ENCODE measurements around the gene SEMA4G. TPM values are rescaled to one million over a fixed set of nuclear protein-coding genes. Genes with fewer than 3 reads are reported as not detected.

SEMA4G gene
- total and polyA plus RNA-seq, 2 of the 13 experiments (the other 11 are each of a cell fraction or from before 2014, with no cell fraction given), result 46.2 to 207 TPM

DNA sequence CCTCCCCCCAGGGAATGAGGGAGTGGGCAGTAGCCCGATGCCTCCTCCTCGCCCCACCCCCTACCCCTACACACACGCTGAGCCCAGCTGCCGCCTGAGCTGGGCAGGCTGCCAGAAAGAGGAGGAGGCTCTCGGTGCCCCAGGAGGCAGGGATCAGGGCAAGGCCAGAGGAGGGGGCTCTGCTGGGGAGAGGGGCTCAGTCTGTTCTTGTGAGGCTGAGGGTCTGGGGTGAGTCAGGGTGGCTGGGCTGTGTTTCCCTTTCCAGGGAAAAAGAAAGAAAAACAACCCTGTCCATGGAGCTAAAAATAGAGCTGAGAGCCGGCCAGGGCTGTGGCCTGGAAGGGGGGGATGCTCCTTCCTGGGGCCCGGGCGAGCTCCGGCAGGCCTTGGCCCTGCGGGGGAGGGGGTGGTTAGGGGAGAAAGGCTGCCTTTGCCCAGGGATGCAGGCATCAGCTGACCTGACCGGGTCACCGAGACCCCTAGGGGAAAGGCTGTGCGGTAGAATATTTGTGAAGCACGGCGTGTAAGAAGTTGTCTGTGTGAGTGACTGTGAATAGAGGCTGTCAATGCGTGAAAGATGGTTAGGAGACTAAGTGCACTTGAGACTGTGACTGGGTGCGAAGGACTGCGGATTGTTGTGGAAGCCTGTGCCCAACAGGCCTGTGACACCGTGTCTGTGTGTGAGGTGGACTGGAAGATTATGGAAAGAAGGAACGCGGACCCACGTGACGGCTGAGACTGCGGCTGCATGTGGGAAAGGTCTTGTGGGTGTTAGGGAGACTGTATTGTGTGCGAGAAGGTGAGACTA, 29.1 kb downstream of the SEMA4G start (continued):
- TF ChIP-seq, protein P1, sequence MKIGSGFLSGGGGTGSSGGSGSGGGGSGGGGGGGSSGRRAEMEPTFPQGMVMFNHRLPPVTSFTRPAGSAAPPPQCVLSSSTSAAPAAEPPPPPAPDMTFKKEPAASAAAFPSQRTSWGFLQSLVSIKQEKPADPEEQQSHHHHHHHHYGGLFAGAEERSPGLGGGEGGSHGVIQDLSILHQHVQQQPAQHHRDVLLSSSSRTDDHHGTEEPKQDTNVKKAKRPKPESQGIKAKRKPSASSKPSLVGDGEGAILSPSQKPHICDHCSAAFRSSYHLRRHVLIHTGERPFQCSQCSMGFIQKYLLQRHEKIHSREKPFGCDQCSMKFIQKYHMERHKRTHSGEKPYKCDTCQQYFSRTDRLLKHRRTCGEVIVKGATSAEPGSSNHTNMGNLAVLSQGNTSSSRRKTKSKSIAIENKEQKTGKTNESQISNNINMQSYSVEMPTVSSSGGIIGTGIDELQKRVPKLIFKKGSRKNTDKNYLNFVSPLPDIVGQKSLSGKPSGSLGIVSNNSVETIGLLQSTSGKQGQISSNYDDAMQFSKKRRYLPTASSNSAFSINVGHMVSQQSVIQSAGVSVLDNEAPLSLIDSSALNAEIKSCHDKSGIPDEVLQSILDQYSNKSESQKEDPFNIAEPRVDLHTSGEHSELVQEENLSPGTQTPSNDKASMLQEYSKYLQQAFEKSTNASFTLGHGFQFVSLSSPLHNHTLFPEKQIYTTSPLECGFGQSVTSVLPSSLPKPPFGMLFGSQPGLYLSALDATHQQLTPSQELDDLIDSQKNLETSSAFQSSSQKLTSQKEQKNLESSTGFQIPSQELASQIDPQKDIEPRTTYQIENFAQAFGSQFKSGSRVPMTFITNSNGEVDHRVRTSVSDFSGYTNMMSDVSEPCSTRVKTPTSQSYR (CRISPR knock-in tag; IDR thresholded peaks at IDR 0.05; ENCODE audit: borderline replicate concordance), result peak; percentile 94
- TF ChIP-seq, protein P2, sequence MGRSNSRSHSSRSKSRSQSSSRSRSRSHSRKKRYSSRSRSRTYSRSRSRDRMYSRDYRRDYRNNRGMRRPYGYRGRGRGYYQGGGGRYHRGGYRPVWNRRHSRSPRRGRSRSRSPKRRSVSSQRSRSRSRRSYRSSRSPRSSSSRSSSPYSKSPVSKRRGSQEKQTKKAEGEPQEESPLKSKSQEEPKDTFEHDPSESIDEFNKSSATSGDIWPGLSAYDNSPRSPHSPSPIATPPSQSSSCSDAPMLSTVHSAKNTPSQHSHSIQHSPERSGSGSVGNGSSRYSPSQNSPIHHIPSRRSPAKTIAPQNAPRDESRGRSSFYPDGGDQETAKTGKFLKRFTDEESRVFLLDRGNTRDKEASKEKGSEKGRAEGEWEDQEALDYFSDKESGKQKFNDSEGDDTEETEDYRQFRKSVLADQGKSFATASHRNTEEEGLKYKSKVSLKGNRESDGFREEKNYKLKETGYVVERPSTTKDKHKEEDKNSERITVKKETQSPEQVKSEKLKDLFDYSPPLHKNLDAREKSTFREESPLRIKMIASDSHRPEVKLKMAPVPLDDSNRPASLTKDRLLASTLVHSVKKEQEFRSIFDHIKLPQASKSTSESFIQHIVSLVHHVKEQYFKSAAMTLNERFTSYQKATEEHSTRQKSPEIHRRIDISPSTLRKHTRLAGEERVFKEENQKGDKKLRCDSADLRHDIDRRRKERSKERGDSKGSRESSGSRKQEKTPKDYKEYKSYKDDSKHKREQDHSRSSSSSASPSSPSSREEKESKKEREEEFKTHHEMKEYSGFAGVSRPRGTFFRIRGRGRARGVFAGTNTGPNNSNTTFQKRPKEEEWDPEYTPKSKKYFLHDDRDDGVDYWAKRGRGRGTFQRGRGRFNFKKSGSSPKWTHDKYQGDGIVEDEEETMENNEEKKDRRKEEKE (IDR thresholded peaks at IDR 0.05), result no peak
- TF ChIP-seq, protein P3, sequence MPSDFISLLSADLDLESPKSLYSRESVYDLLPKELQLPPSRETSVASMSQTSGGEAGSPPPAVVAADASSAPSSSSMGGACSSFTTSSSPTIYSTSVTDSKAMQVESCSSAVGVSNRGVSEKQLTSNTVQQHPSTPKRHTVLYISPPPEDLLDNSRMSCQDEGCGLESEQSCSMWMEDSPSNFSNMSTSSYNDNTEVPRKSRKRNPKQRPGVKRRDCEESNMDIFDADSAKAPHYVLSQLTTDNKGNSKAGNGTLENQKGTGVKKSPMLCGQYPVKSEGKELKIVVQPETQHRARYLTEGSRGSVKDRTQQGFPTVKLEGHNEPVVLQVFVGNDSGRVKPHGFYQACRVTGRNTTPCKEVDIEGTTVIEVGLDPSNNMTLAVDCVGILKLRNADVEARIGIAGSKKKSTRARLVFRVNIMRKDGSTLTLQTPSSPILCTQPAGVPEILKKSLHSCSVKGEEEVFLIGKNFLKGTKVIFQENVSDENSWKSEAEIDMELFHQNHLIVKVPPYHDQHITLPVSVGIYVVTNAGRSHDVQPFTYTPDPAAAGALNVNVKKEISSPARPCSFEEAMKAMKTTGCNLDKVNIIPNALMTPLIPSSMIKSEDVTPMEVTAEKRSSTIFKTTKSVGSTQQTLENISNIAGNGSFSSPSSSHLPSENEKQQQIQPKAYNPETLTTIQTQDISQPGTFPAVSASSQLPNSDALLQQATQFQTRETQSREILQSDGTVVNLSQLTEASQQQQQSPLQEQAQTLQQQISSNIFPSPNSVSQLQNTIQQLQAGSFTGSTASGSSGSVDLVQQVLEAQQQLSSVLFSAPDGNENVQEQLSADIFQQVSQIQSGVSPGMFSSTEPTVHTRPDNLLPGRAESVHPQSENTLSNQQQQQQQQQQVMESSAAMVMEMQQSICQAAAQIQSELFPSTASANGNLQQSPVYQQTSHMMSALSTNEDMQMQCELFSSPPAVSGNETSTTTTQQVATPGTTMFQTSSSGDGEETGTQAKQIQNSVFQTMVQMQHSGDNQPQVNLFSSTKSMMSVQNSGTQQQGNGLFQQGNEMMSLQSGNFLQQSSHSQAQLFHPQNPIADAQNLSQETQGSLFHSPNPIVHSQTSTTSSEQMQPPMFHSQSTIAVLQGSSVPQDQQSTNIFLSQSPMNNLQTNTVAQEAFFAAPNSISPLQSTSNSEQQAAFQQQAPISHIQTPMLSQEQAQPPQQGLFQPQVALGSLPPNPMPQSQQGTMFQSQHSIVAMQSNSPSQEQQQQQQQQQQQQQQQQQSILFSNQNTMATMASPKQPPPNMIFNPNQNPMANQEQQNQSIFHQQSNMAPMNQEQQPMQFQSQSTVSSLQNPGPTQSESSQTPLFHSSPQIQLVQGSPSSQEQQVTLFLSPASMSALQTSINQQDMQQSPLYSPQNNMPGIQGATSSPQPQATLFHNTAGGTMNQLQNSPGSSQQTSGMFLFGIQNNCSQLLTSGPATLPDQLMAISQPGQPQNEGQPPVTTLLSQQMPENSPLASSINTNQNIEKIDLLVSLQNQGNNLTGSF (CRISPR knock-in tag; IDR thresholded peaks at IDR 0.05), result no peak
- TF ChIP-seq BORCS8-MEF2B (CRISPR knock-in tag; IDR thresholded peaks at IDR 0.05) (no peak), ZNF879 (CRISPR knock-in tag; IDR thresholded peaks at IDR 0.05) (no peak; the same call in 1 of the 2 replicates), NCOA2 (CRISPR knock-in tag; IDR thresholded peaks at IDR 0.05) (0 out of 2 replicates have a peak, but pooled peaks have one; percentile 4), FIP1L1 (IDR thresholded peaks at IDR 0.05; ENCODE audit: borderline replicate concordance, insufficient read depth, low read depth, low read length) (no peak), ZFYVE20 (CRISPR knock-in tag; IDR thresholded peaks at IDR 0.05; ENCODE audit: borderline replicate concordance, low read depth) (0 out of 2 replicates have a peak, but pooled peaks have one; percentile 32), POLR2G (IDR thresholded peaks at IDR 0.05; ENCODE audit: low read depth, low read length) (peak; percentile 61), ZNF816 (CRISPR knock-in tag; IDR thresholded peaks at IDR 0.05; ENCODE audit: borderline replicate concordance) (no peak), SATB2 (CRISPR knock-in tag; IDR thresholded peaks at IDR 0.05) (no peak), ZNF451 (CRISPR knock-in tag; IDR thresholded peaks at IDR 0.05) (no peak)
- TF ChIP-seq, protein P4, sequence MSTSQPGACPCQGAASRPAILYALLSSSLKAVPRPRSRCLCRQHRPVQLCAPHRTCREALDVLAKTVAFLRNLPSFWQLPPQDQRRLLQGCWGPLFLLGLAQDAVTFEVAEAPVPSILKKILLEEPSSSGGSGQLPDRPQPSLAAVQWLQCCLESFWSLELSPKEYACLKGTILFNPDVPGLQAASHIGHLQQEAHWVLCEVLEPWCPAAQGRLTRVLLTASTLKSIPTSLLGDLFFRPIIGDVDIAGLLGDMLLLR (CRISPR knock-in tag; IDR thresholded peaks at IDR 0.05), result no peak
- TF ChIP-seq, protein P5, sequence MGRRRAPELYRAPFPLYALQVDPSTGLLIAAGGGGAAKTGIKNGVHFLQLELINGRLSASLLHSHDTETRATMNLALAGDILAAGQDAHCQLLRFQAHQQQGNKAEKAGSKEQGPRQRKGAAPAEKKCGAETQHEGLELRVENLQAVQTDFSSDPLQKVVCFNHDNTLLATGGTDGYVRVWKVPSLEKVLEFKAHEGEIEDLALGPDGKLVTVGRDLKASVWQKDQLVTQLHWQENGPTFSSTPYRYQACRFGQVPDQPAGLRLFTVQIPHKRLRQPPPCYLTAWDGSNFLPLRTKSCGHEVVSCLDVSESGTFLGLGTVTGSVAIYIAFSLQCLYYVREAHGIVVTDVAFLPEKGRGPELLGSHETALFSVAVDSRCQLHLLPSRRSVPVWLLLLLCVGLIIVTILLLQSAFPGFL (CRISPR knock-in tag; IDR thresholded peaks at IDR 0.05), result no peak
